NCI-H1048 (cell line): ENCODE data around the gene RARS2.
"Not testable (repeated sequence)": the region's sequence is repeated elsewhere in the genome, so short reads cannot be mapped to it uniquely, and the experiment has no call there.

Experiments used
- DNase-seq: peaks from one replicate; lab custom pipeline; 2025; lab: John Stamatoyannopoulos, UW

RARS2 gene

GRCh38 chr6:87501809-87502572 lies 87.8 kb downstream of the RARS2 start:
- no peak for DNase-seq

- no peak for DNase-seq
Observed at GRCh38 chr6:87498048-87498447, 91.7 kb downstream of the RARS2 start.

- DNase-seq, result no peak
Observed at GRCh38 chr6:87494761-87495422, 94.9 kb downstream of the RARS2 start.

- not testable (repeated sequence) for DNase-seq
Observed at GRCh38 chr6:87489326-87489725, 100.5 kb downstream of the RARS2 start.

- no peak for DNase-seq
Observed at GRCh38 chr6:87487555-87487954, 102.2 kb downstream of the RARS2 start.

- no peak for DNase-seq
Observed at GRCh38 chr6:87484491-87484890, 105.3 kb downstream of the RARS2 start.

GRCh38 chr6:87483929-87484328 lies 105.9 kb downstream of the RARS2 start:
- no peak for DNase-seq

GRCh38 chr6:87482366-87482765 lies 107.4 kb downstream of the RARS2 start:
- DNase-seq, result no peak

- no peak for DNase-seq
Observed at GRCh38 chr6:87481931-87482330, 107.9 kb downstream of the RARS2 start.

GRCh38 chr6:87473419-87473903 lies 116.3 kb downstream of the RARS2 start:
- no peak for DNase-seq

GRCh38 chr6:87472525-87473418 lies 117.0 kb downstream of the RARS2 start, which contains the start of gene SLC35A1:
TSS of gene SLC35A1 (plus strand) at chr6:87472974. CDS start at chr6:87473004, 30 bp downstream.
- DNase-seq, result peak; percentile 32

- no peak for DNase-seq
Observed at GRCh38 chr6:87465051-87465450, 124.7 kb downstream of the RARS2 start.
